ENCODE measurements around the gene BLVRB.

GRCh38 chr19:40472516-40472915 is 7.0 kb upstream of the BLVRB start:
- TF ChIP-seq YY1 (IDR thresholded peaks at IDR 0.05; ENCODE audit: insufficient read depth, insufficient read length) (no peak), SUZ12 (IDR thresholded peaks at IDR 0.05; ENCODE audit: extremely low read depth, insufficient read depth, insufficient read length) (no peak)

Measured in NT2/D1 (cell line).